ENCODE measurements around the gene ANO9.
"Not testable (repeated sequence)": the region's sequence is repeated elsewhere in the genome, so short reads cannot be mapped to it uniquely, and the experiment has no call there.

ANO9 gene

GRCh38 chr11:440065-441042 lies 1.5 kb downstream of the ANO9 start:
- Mint-ChIP-seq H3K27me3 (no peaks in the 10 kb centered on the region), H3K4me1 (peaks cover 21% of the 10 kb centered on the region), H3K9me3 (no peaks in the 10 kb centered on the region), H3K36me3 (peaks cover 2% of the 10 kb centered on the region), H3K27ac (peak overlapping the region; percentile 43), H3K4me3 (peak overlapping the region; percentile 63)
- DNase-seq (ENCODE audit: low spot score in 2 of 2), result no peak
- ATAC-seq (ENCODE audit: low read depth), result no peak

- Mint-ChIP-seq H3K4me1 (peaks cover 25% of the 10 kb centered on the region), H3K9me3 (no peaks in the 10 kb centered on the region), H3K27ac (no peak overlapping the region), H3K4me3 (peak overlapping the region; percentile 38), H3K36me3 (peaks cover 2% of the 10 kb centered on the region), H3K27me3 (no peaks in the 10 kb centered on the region)
- no peak for ATAC-seq (ENCODE audit: low read depth)
- DNase-seq (ENCODE audit: low spot score in 2 of 2), result no peak
Measured at GRCh38 chr11:439315-440064, 2.3 kb downstream of the ANO9 start.

- H3K27ac Mint-ChIP-seq, result no peak overlapping the region
- peaks cover 25% of the 10 kb centered on the region for H3K4me1 Mint-ChIP-seq
- no peaks in the 10 kb centered on the region for H3K27me3 Mint-ChIP-seq
- H3K36me3 Mint-ChIP-seq, result peaks cover 2% of the 10 kb centered on the region
- DNase-seq (ENCODE audit: low spot score in 2 of 2), result no peak
- H3K4me3 Mint-ChIP-seq, result no peak overlapping the region
- H3K9me3 Mint-ChIP-seq, result no peaks in the 10 kb centered on the region
- ATAC-seq (ENCODE audit: low read depth), result no peak
Measured at GRCh38 chr11:438101-438844, 3.5 kb downstream of the ANO9 start.

DNA sequence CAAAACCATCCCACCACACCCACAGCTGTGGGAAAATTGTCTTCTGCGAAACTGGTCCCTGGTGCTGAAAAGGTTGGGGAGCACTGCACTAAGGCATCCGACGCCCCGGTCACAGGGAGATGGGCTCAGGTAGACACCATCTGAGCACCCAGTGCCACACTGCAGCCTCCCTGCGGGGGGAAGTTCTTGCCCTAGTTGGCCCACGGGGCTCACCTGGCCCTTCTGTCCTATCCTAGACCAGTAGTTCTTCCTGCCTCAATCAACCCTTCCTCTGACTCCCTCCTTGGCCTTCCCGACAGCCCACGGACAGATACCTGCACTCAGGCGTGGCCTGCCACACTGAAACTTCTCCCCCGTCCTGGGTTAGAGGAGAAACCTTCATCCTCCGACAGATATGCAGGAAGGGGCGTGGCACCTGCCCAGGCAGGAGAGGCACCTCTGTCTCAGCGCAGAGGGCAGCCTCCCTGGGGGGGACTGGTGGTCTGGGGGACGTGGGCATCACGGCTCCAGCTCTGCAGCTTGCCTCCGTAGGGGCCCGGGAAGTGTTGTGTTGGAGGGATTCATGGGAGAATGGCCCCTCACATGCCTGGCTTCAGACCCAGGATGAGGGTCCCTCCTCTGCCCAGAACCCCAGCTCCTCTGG lies 4.5 kb downstream of the ANO9 start:
- peaks cover 5% of the 10 kb centered on the region for H3K36me3 Mint-ChIP-seq
- no peak overlapping the region for H3K27ac Mint-ChIP-seq
- ATAC-seq (ENCODE audit: low read depth) (no peak), DNase-seq (ENCODE audit: low spot score in 2 of 2) (no peak)
- H3K4me1 Mint-ChIP-seq, result peaks cover 25% of the 10 kb centered on the region
- no peaks in the 10 kb centered on the region for H3K27me3 Mint-ChIP-seq
- H3K4me3 Mint-ChIP-seq, result no peak overlapping the region
- no peaks in the 10 kb centered on the region for H3K9me3 Mint-ChIP-seq

DNA sequence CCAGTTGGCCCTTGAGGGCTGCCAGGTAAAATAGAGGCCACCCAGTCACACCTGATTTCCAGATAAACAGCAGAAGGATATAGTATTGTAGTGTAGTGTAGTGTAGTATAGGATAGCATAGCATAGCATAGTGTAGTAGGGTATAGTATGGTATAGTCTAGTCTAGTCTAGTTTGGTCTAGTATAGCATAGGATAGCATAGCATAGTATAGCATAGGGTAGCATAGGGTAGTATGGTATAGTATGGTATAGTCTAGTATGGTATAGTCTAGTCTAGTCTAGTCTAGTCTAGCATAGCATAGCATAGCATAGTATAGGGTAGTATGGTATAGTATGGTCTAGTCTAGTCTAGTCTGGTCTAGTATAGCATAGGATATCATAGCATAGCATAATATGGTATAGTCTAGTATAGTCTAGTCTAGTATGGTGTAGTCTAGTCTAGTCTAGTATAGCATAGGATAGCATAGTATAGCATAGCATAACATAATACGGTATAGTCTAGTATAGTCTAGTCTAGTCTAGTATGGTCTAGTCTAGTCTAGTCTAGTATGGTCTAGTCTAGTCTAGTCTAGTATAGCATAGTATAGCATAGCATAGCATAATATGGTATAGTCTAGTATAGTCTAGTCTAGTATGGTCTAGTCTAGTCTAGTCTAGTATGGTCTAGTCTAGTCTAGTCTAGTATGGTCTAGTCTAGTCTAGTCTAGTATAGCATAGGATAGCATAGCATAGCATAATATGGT lies 6.6 kb downstream of the ANO9 start:
- not testable (repeated sequence) for ATAC-seq (ENCODE audit: low read depth); H3K4me3 Mint-ChIP-seq; DNase-seq (ENCODE audit: low spot score in 2 of 2); H3K9me3 Mint-ChIP-seq; H3K27ac Mint-ChIP-seq; H3K36me3 Mint-ChIP-seq; H3K27me3 Mint-ChIP-seq
- H3K4me1 Mint-ChIP-seq, result peaks cover 17% of the 10 kb centered on the region

GRCh38 chr11:434496-434895 lies 7.3 kb downstream of the ANO9 start:
- Mint-ChIP-seq H3K27ac (no peak overlapping the region), H3K27me3 (no peaks in the 10 kb centered on the region), H3K4me3 (no peak overlapping the region), H3K36me3 (peaks cover 5% of the 10 kb centered on the region), H3K9me3 (no peaks in the 10 kb centered on the region), H3K4me1 (peaks cover 10% of the 10 kb centered on the region)
- DNase-seq (ENCODE audit: low spot score in 2 of 2) (no peak), ATAC-seq (ENCODE audit: low read depth) (no peak)

DNA sequence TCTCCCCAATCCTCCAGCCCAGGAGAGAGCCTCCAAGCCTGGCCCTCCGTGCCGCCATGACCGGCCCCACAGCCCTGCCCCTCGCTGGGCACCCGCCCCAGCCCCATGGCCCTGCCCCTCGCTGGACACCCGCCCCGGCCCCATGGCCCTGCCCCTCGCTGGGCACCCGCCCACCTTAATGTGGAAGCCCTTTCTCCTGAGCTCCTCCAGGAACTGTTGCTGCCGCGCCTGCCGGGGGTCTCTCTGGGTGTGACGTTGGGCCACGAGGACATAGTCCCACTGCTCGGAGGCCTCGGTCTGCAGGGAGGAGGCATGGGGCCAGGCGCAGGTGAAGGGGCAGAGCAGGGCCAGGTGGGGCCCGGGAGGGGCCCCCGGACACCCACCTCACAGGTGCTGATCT lies 8.2 kb downstream of the ANO9 start:
- ATAC-seq (ENCODE audit: low read depth) (no peak), DNase-seq (ENCODE audit: low spot score in 2 of 2) (no peak)
- H3K27me3 Mint-ChIP-seq, result no peaks in the 10 kb centered on the region
- H3K36me3 Mint-ChIP-seq, result peaks cover 11% of the 10 kb centered on the region
- no peak overlapping the region for H3K4me3 Mint-ChIP-seq
- H3K4me1 Mint-ChIP-seq, result peaks cover 10% of the 10 kb centered on the region
- H3K27ac Mint-ChIP-seq, result no peak overlapping the region
- no peaks in the 10 kb centered on the region for H3K9me3 Mint-ChIP-seq

DNA sequence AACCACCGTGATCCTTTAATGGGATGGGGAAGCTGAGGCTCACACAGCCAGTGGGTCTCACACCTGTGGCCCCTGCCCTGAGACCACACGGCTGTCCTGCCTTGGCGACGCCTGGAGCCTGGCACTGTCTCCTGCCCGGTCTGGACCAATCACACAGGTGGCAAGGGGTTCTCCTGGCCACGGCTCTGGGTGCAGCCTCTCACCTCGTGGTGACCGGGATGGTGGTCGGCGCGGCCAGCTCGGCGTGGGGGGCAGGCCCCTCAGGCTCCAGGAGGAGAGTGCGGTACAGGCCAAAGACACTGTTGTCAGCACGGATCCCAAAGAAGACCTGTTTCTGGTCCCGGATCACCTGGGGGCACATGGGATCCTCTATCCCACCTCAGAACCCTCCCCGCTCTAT lies 8.7 kb downstream of the ANO9 start:
- H3K27me3 Mint-ChIP-seq, result no peaks in the 10 kb centered on the region
- H3K4me3 Mint-ChIP-seq, result no peak overlapping the region
- no peak for DNase-seq (ENCODE audit: low spot score in 2 of 2)
- no peak overlapping the region for H3K27ac Mint-ChIP-seq
- ATAC-seq (ENCODE audit: low read depth), result no peak
- no peaks in the 10 kb centered on the region for H3K9me3 Mint-ChIP-seq
- peaks cover 11% of the 10 kb centered on the region for H3K36me3 Mint-ChIP-seq
- peaks cover 10% of the 10 kb centered on the region for H3K4me1 Mint-ChIP-seq

GRCh38 chr11:432501-433100 lies 9.2 kb downstream of the ANO9 start:
- Mint-ChIP-seq H3K27me3 (no peaks in the 10 kb centered on the region), H3K9me3 (no peaks in the 10 kb centered on the region), H3K4me3 (no peak overlapping the region), H3K36me3 (peaks cover 12% of the 10 kb centered on the region), H3K27ac (no peak overlapping the region), H3K4me1 (peaks cover 10% of the 10 kb centered on the region)
- DNase-seq (ENCODE audit: low spot score in 2 of 2) (no peak), ATAC-seq (ENCODE audit: low read depth) (no peak)

GRCh38 chr11:431921-432320 lies 9.9 kb downstream of the ANO9 start:
- Mint-ChIP-seq H3K27me3 (no peaks in the 10 kb centered on the region), H3K4me1 (peaks cover 6% of the 10 kb centered on the region), H3K9me3 (no peaks in the 10 kb centered on the region), H3K4me3 (no peak overlapping the region), H3K36me3 (peaks cover 13% of the 10 kb centered on the region), H3K27ac (no peak overlapping the region)
- ATAC-seq (ENCODE audit: low read depth) (no peak), DNase-seq (ENCODE audit: low spot score in 2 of 2) (no peak)

GRCh38 chr11:429931-430456 lies 11.8 kb downstream of the ANO9 start:
- DNase-seq (ENCODE audit: low spot score in 2 of 2) (no peak), ATAC-seq (ENCODE audit: low read depth) (no peak)
- Mint-ChIP-seq H3K4me3 (no peak overlapping the region), H3K27me3 (no peaks in the 10 kb centered on the region), H3K36me3 (peaks cover 15% of the 10 kb centered on the region), H3K4me1 (peaks cover 3% of the 10 kb centered on the region), H3K27ac (no peak overlapping the region), H3K9me3 (peaks cover 2% of the 10 kb centered on the region)

DNA sequence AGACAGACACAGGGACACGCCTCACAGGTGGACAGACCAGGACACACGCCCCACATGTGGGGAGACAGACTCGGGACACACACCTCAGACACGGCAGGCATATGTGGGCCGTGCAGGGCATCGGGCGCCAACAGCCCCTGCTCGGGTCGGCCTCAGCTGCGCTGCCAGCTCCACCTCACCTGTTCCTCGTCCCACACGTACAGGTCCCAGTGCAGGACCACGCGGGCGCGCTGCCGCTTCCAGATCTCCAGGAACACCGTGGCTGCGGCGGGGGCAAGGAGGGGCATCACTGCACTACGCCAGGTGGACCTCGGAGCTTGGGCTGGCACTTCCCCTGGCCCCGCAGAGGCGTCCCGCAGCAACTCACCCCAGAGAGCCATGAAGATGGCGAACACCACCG lies 12.4 kb downstream of the ANO9 start:
- Mint-ChIP-seq H3K27ac (no peak overlapping the region), H3K36me3 (peaks cover 19% of the 10 kb centered on the region), H3K4me1 (no peaks in the 10 kb centered on the region), H3K9me3 (peaks cover 4% of the 10 kb centered on the region), H3K27me3 (no peaks in the 10 kb centered on the region), H3K4me3 (no peak overlapping the region)
- DNase-seq (ENCODE audit: low spot score in 2 of 2) (no peak), ATAC-seq (ENCODE audit: low read depth) (no peak)
